Caco-2 (cell line): Measurements from ENCODE around the gene EMSY. TPM values are rescaled to one million over a fixed set of nuclear protein-coding genes. Genes with fewer than 3 reads are reported as not detected.
A peak's percentile ranks its signal among the peaks of the same experiment; 100 is the strongest.

Experiments used
- BruUV-seq: library from RNA; stranded (reverse); fragments of 400-500 nt; replicated peaks from 2 replicates; lab custom pipeline; 2021; lab: Mats Ljungman, UMichigan
- CTCF ChIA-PET: fragments of 300-600 bp; sonication (Branson Sonifier 250); formaldehyde crosslinking; loops from one replicate; lab custom pipeline; 2022; ENCODE audit warnings: antibody characterized with exemption; lab: Charles Lee
- POLR2A ChIA-PET: fragments of 300-600 bp; sonication (Branson Sonifier 250); formaldehyde crosslinking; loops from one replicate; lab custom pipeline; 2022; ENCODE audit warnings: antibody characterized with exemption; lab: Charles Lee
- DNase-seq, 2 experiments: peaks; one replicate each; pipeline versions ENCODE4 v3.0.0 to v3.0.0-alpha.2; 2020 to 2022
- H3K27me3 ChIP-seq: replicated peaks from 2 replicates; pipeline ENCODE4 v1.6.0; 2011; ENCODE audit warnings: low read length; ENCODE audit not compliant: control insufficient read depth, insufficient read depth
- H3K36me3 ChIP-seq: 2 replicates; pipeline ENCODE4 v1.5.1; 2011; ENCODE audit warnings: low read length; ENCODE audit not compliant: control insufficient read depth, insufficient read depth
- H3K4me1 ChIP-seq: fragments of 250-450 bp; sonication (Bioruptor Pico); 2 replicates; pipeline ENCODE4 v1.5.1; 2020; ENCODE audit warnings: mild to moderate bottlenecking
- H3K4me3 ChIP-seq: 2 replicates; pipeline ENCODE4 v1.5.1; 2011; ENCODE audit warnings: low read depth, mild to moderate bottlenecking, control low read depth, low read length
- H3K9me3 ChIP-seq: fragments of 250-450 bp; sonication (Bioruptor Pico); 2 replicates; pipeline ENCODE4 v1.5.1; 2020; ENCODE audit warnings: mild to moderate bottlenecking, moderate library complexity
- H3K27ac Mint-ChIP-seq: one replicate; pipeline ENCODE4 v1.8.0; 2022; ENCODE audit warnings: mixed read lengths; ENCODE audit not compliant: unreplicated experiment
- H3K27me3 Mint-ChIP-seq: one replicate; pipeline ENCODE4 v1.8.0; 2022; ENCODE audit warnings: mixed read lengths; ENCODE audit not compliant: insufficient read depth, unreplicated experiment
- H3K36me3 Mint-ChIP-seq: one replicate; pipeline ENCODE4 v1.8.0; 2022; ENCODE audit warnings: mild to moderate bottlenecking, mixed read lengths; ENCODE audit not compliant: insufficient read depth, unreplicated experiment
- H3K4me1 Mint-ChIP-seq: one replicate; pipeline ENCODE4 v1.8.0; 2022; ENCODE audit warnings: low read depth, mixed read lengths; ENCODE audit not compliant: unreplicated experiment
- H3K4me3 Mint-ChIP-seq: one replicate; pipeline ENCODE4 v1.8.0; 2022; ENCODE audit warnings: mild to moderate bottlenecking, moderate library complexity, mixed read lengths; ENCODE audit not compliant: unreplicated experiment
- H3K9me3 Mint-ChIP-seq: one replicate; pipeline ENCODE4 v1.8.0; 2022; ENCODE audit warnings: mixed read lengths; ENCODE audit not compliant: unreplicated experiment
- intact Hi-C: fragments of 100-400 bp; cut with micrococcal nuclease; formaldehyde crosslinking; loops from one replicate; pipeline ENCODE4 v1.10.0; 2022; ENCODE audit not compliant: unreplicated experiment
- total RNA-seq: library from RNA; stranded (reverse); gene quantifications from 2 replicates; pipeline ENCODE4 v1.2.3, GENCODE V29; 2022
- TF ChIP-seq, protein P1 (sequence below), 2 experiments: fragments of 200-600 bp in 1 of 2; IDR thresholded peaks; 1 replicate in 1 of 2; 2 replicates in 1 of 2; pipeline versions ENCODE4 v1.5.1 to v1.8.0; 2011 to 2022; ENCODE audit warnings: antibody characterized with exemption in 1 of 2, control low read depth in 1 of 2, inconsistent platforms in 1 of 2, low read depth in 1 of 2, low read length in 1 of 2, mild to moderate bottlenecking in 1 of 2, moderate library complexity in 1 of 2; ENCODE audit not compliant: insufficient read depth in 1 of 2, severe bottlenecking in 1 of 2, unreplicated experiment in 1 of 2

Gene EMSY
- total RNA-seq, 1 experiment from 2014 or later, result 43.6 TPM

DNA sequence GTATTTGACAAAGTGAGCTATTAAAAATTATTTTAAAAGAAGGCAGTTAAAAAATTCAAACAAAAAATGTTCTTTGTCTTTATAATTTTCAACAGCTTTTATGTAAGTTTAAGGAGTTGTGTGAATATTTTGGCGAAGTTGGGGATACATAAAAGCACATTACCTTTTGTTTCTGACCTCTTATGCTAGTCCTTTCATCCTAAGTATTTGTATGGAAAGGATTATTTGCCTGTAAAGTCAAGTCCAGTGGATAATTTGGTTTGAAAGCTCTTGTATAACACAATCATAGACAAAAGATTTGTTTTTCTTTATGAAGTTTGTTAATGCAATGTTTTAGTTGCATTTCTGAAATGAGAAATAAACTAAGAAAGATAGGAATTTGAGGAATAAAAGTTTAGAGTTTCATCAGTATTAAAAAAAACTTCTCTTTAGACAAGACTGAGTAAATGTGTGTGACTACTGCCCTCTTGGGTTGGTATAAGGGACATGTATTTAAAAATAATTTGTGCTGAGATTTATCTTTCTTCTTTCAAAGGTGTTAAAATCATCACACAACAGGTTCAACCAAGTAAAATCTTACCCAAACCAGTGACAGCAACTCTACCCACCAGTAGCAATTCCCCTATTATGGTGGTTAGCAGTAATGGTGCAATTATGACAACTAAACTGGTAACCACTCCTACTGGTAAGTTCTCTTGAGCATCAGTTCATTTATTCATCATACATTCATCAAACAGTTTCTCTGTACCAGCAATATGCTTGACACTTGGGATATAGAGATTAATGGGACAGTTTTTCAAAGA lies 68.2 kb downstream of the EMSY start:
- Histone ChIP-seq H3K4me3 (no peak overlapping the region), H3K36me3 (no peaks in the 10 kb centered on the region), H3K9me3 (no peaks in the 10 kb centered on the region), H3K4me1 (no peaks in the 10 kb centered on the region), H3K27me3 (no peaks in the 10 kb centered on the region)
- TF ChIP-seq, protein P1, sequence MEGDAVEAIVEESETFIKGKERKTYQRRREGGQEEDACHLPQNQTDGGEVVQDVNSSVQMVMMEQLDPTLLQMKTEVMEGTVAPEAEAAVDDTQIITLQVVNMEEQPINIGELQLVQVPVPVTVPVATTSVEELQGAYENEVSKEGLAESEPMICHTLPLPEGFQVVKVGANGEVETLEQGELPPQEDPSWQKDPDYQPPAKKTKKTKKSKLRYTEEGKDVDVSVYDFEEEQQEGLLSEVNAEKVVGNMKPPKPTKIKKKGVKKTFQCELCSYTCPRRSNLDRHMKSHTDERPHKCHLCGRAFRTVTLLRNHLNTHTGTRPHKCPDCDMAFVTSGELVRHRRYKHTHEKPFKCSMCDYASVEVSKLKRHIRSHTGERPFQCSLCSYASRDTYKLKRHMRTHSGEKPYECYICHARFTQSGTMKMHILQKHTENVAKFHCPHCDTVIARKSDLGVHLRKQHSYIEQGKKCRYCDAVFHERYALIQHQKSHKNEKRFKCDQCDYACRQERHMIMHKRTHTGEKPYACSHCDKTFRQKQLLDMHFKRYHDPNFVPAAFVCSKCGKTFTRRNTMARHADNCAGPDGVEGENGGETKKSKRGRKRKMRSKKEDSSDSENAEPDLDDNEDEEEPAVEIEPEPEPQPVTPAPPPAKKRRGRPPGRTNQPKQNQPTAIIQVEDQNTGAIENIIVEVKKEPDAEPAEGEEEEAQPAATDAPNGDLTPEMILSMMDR (IDR thresholded peaks at IDR 0.05; ENCODE audit: insufficient read depth in 1 of 2, low read depth in 1 of 2, low read length in 1 of 2, severe bottlenecking in 1 of 2, unreplicated experiment in 1 of 2), result peak; percentile 41 to 43
- intact Hi-C loops, result loop anchor here (1.0 to 10.0 kb wide), 5 partner anchors 56 to 618 kb away; no protein-coding TSS in a partner anchor
- peak in 1 of 2 experiments; percentile 32 for DNase-seq
- Mint-ChIP-seq H3K27ac (no peak overlapping the region), H3K27me3 (no peaks in the 10 kb centered on the region), H3K4me1 (peaks cover 9% of the 10 kb centered on the region), H3K9me3 (no peaks in the 10 kb centered on the region), H3K4me3 (no peak overlapping the region), H3K36me3 (peaks cover 13% of the 10 kb centered on the region)
- POLR2A ChIA-PET, result no interaction called here
- no TSS peak for BruUV-seq
- CTCF ChIA-PET, result interaction anchor here (0.7 to 1.1 kb wide), 4 partner anchors 90 to 307 kb away, joined by 3 to 5 read pairs (median 5); partner anchors contain the start of gene WNT11

DNA sequence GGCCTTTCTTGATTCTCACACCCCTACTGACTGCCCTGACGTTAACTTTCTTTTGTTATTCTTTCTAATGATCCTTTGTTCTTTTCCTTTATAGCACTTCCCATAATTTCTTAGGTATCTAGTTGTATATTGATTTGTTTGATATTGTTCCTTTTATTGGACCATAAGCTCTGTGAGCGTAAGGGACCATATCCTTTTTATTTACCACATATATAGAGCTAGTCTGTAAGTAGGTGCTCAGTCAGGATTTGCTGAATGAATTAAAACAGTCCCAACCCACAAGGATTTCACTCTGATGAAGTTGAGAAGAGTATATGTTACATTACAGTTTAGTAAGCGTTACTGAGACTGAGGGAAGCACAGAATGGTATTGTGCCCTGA lies 68.8 kb downstream of the EMSY start:
- no peak overlapping the region for H3K27ac Mint-ChIP-seq

DNA sequence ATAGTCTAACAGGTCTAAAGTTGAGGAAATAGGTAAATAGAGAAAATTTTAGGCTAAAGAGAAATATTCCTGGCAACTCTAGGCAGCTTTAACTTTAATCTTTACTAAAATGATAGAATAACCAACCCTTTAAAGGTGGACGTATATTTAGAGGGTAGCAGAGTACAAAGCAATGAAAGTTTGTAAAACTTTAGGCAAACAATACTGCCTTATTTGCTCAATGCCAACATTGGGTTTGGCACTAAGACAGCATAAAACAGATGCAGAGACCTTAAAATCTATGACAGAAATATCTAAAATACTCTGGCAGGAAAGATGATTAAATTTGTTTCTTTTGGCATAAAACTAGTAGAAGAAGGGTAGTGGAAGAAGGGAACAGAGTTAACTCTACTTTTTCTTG lies 70.7 kb downstream of the EMSY start:
- DNase-seq, result no peak
- no peaks in the 10 kb centered on the region for H3K9me3 Mint-ChIP-seq
- Histone ChIP-seq H3K36me3 (no peaks in the 10 kb centered on the region), H3K9me3 (no peaks in the 10 kb centered on the region), H3K27me3 (no peaks in the 10 kb centered on the region), H3K4me3 (no peak overlapping the region), H3K4me1 (no peaks in the 10 kb centered on the region)
- CTCF ChIA-PET, result no interaction called here
- H3K27ac Mint-ChIP-seq, result no peak overlapping the region
- BruUV-seq, result no TSS peak
- TF ChIP-seq, protein P1 (IDR thresholded peaks at IDR 0.05; ENCODE audit: insufficient read depth in 1 of 2, low read depth in 1 of 2, low read length in 1 of 2, severe bottlenecking in 1 of 2, unreplicated experiment in 1 of 2), result no peak
- intact Hi-C loops, result loop anchor here (10.0 kb wide), 1 partner anchor 621 kb away; no protein-coding TSS in a partner anchor
- no peak overlapping the region for H3K4me3 Mint-ChIP-seq
- peaks cover 13% of the 10 kb centered on the region for H3K4me1 Mint-ChIP-seq
- POLR2A ChIA-PET, result no interaction called here
- H3K36me3 Mint-ChIP-seq, result peaks cover 12% of the 10 kb centered on the region
- H3K27me3 Mint-ChIP-seq, result no peaks in the 10 kb centered on the region

More for the DNA sequence above, 68.8 kb downstream of the EMSY start:
- Mint-ChIP-seq H3K27me3 (no peaks in the 10 kb centered on the region), H3K4me1 (peaks cover 9% of the 10 kb centered on the region), H3K9me3 (no peaks in the 10 kb centered on the region), H3K36me3 (peaks cover 13% of the 10 kb centered on the region), H3K4me3 (no peak overlapping the region)
- BruUV-seq, result no TSS peak
- H3K9me3 ChIP-seq, result no peaks in the 10 kb centered on the region
- no peak overlapping the region for H3K4me3 ChIP-seq
- H3K27me3 ChIP-seq, result no peaks in the 10 kb centered on the region
- no peaks in the 10 kb centered on the region for H3K36me3 ChIP-seq
- no peak for DNase-seq
- H3K4me1 ChIP-seq, result no peaks in the 10 kb centered on the region
- POLR2A ChIA-PET, result no interaction called here
- CTCF ChIA-PET, result no interaction called here
- intact Hi-C loops, result loop anchor here (1.0 to 10.0 kb wide), 5 partner anchors 56 to 619 kb away; no protein-coding TSS in a partner anchor
- TF ChIP-seq, protein P1 (IDR thresholded peaks at IDR 0.05; ENCODE audit: insufficient read depth in 1 of 2, low read depth in 1 of 2, low read length in 1 of 2, severe bottlenecking in 1 of 2, unreplicated experiment in 1 of 2), result no peak
